K562 (cell line): ENCODE measurements around the gene PELI3. TPM values are rescaled to one million over a fixed set of nuclear protein-coding genes. Genes with fewer than 3 reads are reported as not detected.

Experiments
- C11orf30 ChIP-seq: fragments of 450-650 bp; IDR thresholded peaks from 2 replicates; pipeline ENCODE4 v1.6.1; 2016; ENCODE audit warnings: low read depth, mild to moderate bottlenecking
- CBX8 ChIP-seq: fragments of 200-600 bp; sonication (generic); IDR thresholded peaks from 2 replicates; pipeline ENCODE4 v1.6.1; 2012; ENCODE audit warnings: borderline replicate concordance, mixed run types, low read depth, mild to moderate bottlenecking, moderate library complexity, mixed read lengths, low read length, control low read depth, inconsistent platforms; ENCODE audit not compliant: poor library complexity, severe bottlenecking; ENCODE audit errors: extremely low read depth
- L3MBTL2 ChIP-seq: fragments of 450-650 bp; IDR thresholded peaks from 2 replicates; pipeline ENCODE4 v1.6.1; 2016; ENCODE audit warnings: mild to moderate bottlenecking, moderate library complexity
- MEF2A ChIP-seq: IDR thresholded peaks from 2 replicates; pipeline ENCODE4 v1.6.1; 2011; ENCODE audit warnings: low read depth, mild to moderate bottlenecking, low read length, moderate library complexity; ENCODE audit not compliant: control insufficient read depth
- ZFP30 ChIP-seq: fragments of 250-450 bp; sonication (Bioruptor Pico); IDR thresholded peaks from 2 replicates; pipeline ENCODE4 v1.8.0; 2022; ENCODE audit warnings: moderate library complexity, mild to moderate bottlenecking, inconsistent platforms, borderline replicate concordance
- ZNF143 ChIP-seq: sonication (generic); formaldehyde crosslinking; IDR thresholded peaks from 2 replicates; pipeline ENCODE4 v1.9.0; 2022; ENCODE audit warnings: mild to moderate bottlenecking, missing genetic modification reagents
- ZNF24 ChIP-seq: fragments of 450-650 bp; IDR thresholded peaks from 2 replicates; pipeline ENCODE4 v1.6.1; 2016
- ZNF586 ChIP-seq: fragments of 450-650 bp; formaldehyde crosslinking; conservative IDR thresholded peaks from 2 replicates; pipeline ENCODE4 v1.4.0; 2020; ENCODE audit warnings: mild to moderate bottlenecking, moderate library complexity
- polyA plus RNA-seq, 8 experiments: library from polyadenylated mRNA; depleted of rRNA in 4 of 8; stranded (reverse) in 5 of 8; unstranded in 3 of 8; fragments of >200 nt; fragmentation: Nextera tagmentation in 2 of 8; fragmentation: Illumina TruSeq in 1 of 8; extraction: Ambion mirVana in 2 of 8; extraction: Trizol in 1 of 8; gene quantifications; 2 replicates each; pipeline versions ENCODE4 v1.2.1 to v1.2.3, GENCODE V29; 2011 to 2014; ENCODE audit warnings: inconsistent platforms in 1 of 8, missing spikeins in 1 of 8
- total RNA-seq, 7 experiments: library from RNA; depleted of rRNA in 6 of 7; stranded (reverse); fragments of >200 nt in 6 of 7; fragmentation: Illumina TruSeq in 2 of 7; extraction: Trizol in 2 of 7; gene quantifications; 2 replicates each; pipeline versions ENCODE4 v1.2.1 to v1.2.3, GENCODE V29; 2011 to 2021; ENCODE audit warnings: low replicate concordance in 1 of 7
- TF ChIP-seq, protein P1 (sequence below): sonication (generic); formaldehyde crosslinking; IDR thresholded peaks from 2 replicates; pipeline ENCODE4 v1.4.0; 2020; ENCODE audit warnings: mild to moderate bottlenecking, missing genetic modification reagents
- TF ChIP-seq, protein P2 (sequence below): sonication (generic); formaldehyde crosslinking; IDR thresholded peaks from 2 replicates; pipeline ENCODE4 v1.5.0; 2020; ENCODE audit warnings: missing genetic modification reagents
- TF ChIP-seq, protein P3 (sequence below): sonication (generic); formaldehyde crosslinking; IDR thresholded peaks from 2 replicates; pipeline ENCODE4 v1.8.0; 2022; ENCODE audit warnings: mild to moderate bottlenecking, low read depth, missing genetic modification reagents
- TF ChIP-seq, protein P4 (sequence below): fragments of 250-450 bp; sonication (Bioruptor Pico); IDR thresholded peaks from 2 replicates; pipeline ENCODE4 v1.9.0; 2021; ENCODE audit warnings: mild to moderate bottlenecking, inconsistent platforms
- TF ChIP-seq, protein P5 (sequence below): sonication (generic); formaldehyde crosslinking; IDR thresholded peaks from 2 replicates; pipeline ENCODE4 v1.8.1; 2023; ENCODE audit warnings: mild to moderate bottlenecking, missing genetic modification reagents
- TF ChIP-seq, protein P6 (sequence below), 2 experiments: IDR thresholded peaks; 2 replicates each; pipeline ENCODE4 v1.6.1; 2012; ENCODE audit warnings: improper control_type of control experiment in 2 of 2, low read depth in 2 of 2, low read length in 2 of 2, borderline replicate concordance in 1 of 2

PELI3 gene
- total and polyA plus RNA-seq, 9 of the 15 experiments (the other 6 are each of a cell fraction or from before 2014, with no cell fraction given) = 0.17 to 4.2 (median 1.9) TPM

DNA sequence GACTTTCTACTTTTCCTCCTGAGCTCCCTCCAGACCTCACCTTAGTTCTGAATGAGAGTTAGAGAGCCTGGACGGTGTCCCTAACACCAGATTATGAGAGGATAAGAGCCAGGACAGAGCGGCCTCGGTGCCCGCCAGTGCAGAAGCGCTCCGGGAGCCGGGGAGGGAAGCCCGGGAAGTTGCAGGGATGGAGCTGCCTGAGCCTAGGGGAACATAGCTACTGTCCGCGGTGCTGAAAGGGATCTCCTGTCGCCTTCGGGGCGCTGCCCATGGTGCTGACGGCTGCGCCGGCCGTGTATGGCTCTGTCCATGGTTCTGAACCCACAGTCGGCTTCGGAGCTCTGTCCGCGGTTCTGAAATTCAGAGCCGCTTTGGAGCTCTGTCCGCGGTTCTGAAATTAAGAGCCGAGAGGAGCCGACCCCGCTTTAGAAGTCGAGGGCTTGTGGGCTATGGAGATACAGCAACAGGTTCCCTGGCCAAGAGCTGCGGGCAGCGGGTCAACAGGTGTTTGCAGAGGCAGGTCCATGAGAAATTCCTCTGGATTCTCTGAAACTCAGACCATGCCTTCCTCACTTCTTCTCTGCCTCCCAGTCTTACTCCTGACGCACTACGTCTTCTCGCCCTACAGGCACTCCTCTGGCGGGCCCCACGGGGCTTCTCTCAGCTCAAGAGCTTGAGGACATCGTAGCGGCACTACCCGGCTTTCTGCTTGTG is 45.1 kb upstream of the PELI3 start (continued):
- TF ChIP-seq L3MBTL2 = no peak
- TF ChIP-seq, protein P1, sequence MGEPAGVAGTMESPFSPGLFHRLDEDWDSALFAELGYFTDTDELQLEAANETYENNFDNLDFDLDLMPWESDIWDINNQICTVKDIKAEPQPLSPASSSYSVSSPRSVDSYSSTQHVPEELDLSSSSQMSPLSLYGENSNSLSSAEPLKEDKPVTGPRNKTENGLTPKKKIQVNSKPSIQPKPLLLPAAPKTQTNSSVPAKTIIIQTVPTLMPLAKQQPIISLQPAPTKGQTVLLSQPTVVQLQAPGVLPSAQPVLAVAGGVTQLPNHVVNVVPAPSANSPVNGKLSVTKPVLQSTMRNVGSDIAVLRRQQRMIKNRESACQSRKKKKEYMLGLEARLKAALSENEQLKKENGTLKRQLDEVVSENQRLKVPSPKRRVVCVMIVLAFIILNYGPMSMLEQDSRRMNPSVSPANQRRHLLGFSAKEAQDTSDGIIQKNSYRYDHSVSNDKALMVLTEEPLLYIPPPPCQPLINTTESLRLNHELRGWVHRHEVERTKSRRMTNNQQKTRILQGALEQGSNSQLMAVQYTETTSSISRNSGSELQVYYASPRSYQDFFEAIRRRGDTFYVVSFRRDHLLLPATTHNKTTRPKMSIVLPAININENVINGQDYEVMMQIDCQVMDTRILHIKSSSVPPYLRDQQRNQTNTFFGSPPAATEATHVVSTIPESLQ (CRISPR knock-in tag) = peak; percentile 100
- peak; percentile 64 for TF ChIP-seq MEF2A
- TF ChIP-seq ZNF143 (CRISPR knock-in tag) = peak; percentile 79
- TF ChIP-seq, protein P2, sequence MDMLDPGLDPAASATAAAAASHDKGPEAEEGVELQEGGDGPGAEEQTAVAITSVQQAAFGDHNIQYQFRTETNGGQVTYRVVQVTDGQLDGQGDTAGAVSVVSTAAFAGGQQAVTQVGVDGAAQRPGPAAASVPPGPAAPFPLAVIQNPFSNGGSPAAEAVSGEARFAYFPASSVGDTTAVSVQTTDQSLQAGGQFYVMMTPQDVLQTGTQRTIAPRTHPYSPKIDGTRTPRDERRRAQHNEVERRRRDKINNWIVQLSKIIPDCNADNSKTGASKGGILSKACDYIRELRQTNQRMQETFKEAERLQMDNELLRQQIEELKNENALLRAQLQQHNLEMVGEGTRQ (CRISPR knock-in tag) = peak; percentile 95
- peak; percentile 79; the same call in 1 of the 2 replicates for TF ChIP-seq ZNF586 (CRISPR knock-in tag)
- TF ChIP-seq, protein P3, sequence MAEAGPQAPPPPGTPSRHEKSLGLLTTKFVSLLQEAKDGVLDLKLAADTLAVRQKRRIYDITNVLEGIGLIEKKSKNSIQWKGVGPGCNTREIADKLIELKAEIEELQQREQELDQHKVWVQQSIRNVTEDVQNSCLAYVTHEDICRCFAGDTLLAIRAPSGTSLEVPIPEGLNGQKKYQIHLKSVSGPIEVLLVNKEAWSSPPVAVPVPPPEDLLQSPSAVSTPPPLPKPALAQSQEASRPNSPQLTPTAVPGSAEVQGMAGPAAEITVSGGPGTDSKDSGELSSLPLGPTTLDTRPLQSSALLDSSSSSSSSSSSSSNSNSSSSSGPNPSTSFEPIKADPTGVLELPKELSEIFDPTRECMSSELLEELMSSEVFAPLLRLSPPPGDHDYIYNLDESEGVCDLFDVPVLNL (CRISPR knock-in tag) = peak; percentile 99
- TF ChIP-seq, protein P4, sequence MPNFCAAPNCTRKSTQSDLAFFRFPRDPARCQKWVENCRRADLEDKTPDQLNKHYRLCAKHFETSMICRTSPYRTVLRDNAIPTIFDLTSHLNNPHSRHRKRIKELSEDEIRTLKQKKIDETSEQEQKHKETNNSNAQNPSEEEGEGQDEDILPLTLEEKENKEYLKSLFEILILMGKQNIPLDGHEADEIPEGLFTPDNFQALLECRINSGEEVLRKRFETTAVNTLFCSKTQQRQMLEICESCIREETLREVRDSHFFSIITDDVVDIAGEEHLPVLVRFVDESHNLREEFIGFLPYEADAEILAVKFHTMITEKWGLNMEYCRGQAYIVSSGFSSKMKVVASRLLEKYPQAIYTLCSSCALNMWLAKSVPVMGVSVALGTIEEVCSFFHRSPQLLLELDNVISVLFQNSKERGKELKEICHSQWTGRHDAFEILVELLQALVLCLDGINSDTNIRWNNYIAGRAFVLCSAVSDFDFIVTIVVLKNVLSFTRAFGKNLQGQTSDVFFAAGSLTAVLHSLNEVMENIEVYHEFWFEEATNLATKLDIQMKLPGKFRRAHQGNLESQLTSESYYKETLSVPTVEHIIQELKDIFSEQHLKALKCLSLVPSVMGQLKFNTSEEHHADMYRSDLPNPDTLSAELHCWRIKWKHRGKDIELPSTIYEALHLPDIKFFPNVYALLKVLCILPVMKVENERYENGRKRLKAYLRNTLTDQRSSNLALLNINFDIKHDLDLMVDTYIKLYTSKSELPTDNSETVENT = peak; percentile 55; the same call in 1 of the 2 replicates
- TF ChIP-seq, protein P5, sequence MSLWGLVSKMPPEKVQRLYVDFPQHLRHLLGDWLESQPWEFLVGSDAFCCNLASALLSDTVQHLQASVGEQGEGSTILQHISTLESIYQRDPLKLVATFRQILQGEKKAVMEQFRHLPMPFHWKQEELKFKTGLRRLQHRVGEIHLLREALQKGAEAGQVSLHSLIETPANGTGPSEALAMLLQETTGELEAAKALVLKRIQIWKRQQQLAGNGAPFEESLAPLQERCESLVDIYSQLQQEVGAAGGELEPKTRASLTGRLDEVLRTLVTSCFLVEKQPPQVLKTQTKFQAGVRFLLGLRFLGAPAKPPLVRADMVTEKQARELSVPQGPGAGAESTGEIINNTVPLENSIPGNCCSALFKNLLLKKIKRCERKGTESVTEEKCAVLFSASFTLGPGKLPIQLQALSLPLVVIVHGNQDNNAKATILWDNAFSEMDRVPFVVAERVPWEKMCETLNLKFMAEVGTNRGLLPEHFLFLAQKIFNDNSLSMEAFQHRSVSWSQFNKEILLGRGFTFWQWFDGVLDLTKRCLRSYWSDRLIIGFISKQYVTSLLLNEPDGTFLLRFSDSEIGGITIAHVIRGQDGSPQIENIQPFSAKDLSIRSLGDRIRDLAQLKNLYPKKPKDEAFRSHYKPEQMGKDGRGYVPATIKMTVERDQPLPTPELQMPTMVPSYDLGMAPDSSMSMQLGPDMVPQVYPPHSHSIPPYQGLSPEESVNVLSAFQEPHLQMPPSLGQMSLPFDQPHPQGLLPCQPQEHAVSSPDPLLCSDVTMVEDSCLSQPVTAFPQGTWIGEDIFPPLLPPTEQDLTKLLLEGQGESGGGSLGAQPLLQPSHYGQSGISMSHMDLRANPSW = peak; percentile 100
- TF ChIP-seq C11orf30 = no peak
- TF ChIP-seq ZFP30 (CRISPR knock-in tag) = 0 out of 2 replicates have a peak, but pooled peaks have one; percentile 55
- TF ChIP-seq, protein P6, sequence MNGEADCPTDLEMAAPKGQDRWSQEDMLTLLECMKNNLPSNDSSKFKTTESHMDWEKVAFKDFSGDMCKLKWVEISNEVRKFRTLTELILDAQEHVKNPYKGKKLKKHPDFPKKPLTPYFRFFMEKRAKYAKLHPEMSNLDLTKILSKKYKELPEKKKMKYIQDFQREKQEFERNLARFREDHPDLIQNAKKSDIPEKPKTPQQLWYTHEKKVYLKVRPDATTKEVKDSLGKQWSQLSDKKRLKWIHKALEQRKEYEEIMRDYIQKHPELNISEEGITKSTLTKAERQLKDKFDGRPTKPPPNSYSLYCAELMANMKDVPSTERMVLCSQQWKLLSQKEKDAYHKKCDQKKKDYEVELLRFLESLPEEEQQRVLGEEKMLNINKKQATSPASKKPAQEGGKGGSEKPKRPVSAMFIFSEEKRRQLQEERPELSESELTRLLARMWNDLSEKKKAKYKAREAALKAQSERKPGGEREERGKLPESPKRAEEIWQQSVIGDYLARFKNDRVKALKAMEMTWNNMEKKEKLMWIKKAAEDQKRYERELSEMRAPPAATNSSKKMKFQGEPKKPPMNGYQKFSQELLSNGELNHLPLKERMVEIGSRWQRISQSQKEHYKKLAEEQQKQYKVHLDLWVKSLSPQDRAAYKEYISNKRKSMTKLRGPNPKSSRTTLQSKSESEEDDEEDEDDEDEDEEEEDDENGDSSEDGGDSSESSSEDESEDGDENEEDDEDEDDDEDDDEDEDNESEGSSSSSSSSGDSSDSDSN (IDR thresholded peaks at IDR 0.05; ENCODE audit: borderline replicate concordance in 1 of 2, low read depth in 2 of 2, low read length in 2 of 2) = peak in 1 of 2 experiments; percentile 87; a peak in 2 of 4 replicates
- no peak for TF ChIP-seq CBX8
- TF ChIP-seq ZNF24 = peak; percentile 99
